GM12874 (cell line): ENCODE measurements around the gene RPL28.

Experiments
- TF ChIP-seq, protein P1 (sequence below): IDR thresholded peaks from 2 replicates; pipeline ENCODE4 v1.5.1; 2011; ENCODE audit warnings: low read depth, mild to moderate bottlenecking, control low read depth, low read length, moderate library complexity; ENCODE audit not compliant: insufficient read depth

The RPL28 gene

DNA sequence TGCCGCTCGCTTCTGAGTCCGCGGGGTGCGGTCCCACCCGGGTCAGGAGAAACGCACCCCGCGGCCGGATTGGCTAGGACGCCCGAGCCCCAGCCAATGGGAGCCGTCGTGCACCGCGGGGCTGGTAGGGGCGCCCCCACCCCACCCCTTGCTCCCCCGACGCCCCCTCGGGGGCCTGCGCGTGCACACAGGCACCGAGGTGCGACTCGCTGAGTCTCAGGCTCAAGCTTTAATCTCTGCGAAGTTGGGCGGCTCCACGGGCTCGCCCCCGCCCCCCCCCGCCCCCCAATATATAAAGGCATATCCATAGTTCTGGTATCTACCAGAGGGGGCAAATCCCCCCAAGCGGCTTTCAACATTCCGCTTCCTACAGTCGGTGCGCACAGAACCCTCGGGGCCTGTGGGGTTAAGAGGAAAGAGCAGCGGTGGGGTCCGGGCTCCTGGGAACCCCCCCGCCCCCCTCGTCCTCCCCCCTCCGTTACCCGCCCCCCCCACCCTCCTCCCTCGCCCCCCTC is 31.0 kb upstream of the RPL28 start, which contains the start of gene COX6B2:
COX6B2 (minus strand) TSS at position 22 of the 515 bp plus-strand sequence. CDS start 198 bp downstream, outside the sequence.
- TF ChIP-seq, protein P1, sequence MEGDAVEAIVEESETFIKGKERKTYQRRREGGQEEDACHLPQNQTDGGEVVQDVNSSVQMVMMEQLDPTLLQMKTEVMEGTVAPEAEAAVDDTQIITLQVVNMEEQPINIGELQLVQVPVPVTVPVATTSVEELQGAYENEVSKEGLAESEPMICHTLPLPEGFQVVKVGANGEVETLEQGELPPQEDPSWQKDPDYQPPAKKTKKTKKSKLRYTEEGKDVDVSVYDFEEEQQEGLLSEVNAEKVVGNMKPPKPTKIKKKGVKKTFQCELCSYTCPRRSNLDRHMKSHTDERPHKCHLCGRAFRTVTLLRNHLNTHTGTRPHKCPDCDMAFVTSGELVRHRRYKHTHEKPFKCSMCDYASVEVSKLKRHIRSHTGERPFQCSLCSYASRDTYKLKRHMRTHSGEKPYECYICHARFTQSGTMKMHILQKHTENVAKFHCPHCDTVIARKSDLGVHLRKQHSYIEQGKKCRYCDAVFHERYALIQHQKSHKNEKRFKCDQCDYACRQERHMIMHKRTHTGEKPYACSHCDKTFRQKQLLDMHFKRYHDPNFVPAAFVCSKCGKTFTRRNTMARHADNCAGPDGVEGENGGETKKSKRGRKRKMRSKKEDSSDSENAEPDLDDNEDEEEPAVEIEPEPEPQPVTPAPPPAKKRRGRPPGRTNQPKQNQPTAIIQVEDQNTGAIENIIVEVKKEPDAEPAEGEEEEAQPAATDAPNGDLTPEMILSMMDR, result no peak

DNA sequence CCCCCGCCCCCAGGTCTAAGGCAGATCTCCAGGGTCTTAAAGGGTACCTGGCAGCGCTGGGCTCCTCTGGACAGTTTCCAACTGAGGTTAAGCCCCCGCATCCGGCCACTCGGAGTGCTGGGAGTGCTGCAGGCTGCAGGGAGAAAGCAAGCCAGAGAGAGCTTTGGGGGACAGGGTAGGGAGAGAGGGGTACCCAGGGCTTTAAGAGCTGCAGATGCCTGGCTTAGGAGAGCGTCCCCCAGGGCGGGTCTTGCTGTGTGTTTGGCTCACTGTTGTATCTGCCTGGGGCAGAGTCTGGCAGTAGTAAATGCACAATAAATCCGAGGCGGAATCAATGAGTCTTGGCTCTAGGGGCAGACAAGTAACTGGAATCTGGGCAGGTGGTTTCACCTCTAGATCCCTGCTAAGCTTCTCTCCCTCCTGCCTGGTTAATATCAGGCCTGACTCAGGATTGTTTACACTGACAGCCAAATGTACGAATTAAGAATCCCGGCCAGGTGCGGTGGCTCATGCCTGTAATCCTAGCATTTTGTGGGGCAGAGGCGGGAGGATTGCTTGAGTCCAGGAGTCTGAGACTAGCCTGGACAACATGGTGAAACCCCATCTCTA is 30.4 kb upstream of the RPL28 start:
- TF ChIP-seq, protein P1, result no peak

DNA sequence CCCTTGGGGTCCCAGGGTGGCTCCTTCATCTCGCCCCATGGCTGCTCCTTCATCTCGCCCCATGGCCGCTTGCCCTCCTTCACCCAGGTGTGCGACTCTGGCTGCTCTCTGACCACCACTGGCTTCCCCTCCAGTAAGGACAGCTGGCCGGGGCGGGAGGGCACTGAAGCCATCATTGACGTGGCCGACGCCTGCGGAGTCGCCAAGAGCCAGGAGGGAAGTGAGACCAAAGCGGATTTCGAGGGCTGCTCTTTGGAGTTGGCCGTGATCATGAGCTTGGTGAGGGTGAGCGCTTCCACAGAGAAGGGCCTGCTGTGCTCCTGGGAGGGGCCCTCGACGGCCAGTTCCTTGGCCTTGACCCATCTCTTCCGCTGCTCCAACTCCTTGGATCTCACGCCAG is 27.2 kb upstream of the RPL28 start:
- TF ChIP-seq, protein P1, result no peak

DNA sequence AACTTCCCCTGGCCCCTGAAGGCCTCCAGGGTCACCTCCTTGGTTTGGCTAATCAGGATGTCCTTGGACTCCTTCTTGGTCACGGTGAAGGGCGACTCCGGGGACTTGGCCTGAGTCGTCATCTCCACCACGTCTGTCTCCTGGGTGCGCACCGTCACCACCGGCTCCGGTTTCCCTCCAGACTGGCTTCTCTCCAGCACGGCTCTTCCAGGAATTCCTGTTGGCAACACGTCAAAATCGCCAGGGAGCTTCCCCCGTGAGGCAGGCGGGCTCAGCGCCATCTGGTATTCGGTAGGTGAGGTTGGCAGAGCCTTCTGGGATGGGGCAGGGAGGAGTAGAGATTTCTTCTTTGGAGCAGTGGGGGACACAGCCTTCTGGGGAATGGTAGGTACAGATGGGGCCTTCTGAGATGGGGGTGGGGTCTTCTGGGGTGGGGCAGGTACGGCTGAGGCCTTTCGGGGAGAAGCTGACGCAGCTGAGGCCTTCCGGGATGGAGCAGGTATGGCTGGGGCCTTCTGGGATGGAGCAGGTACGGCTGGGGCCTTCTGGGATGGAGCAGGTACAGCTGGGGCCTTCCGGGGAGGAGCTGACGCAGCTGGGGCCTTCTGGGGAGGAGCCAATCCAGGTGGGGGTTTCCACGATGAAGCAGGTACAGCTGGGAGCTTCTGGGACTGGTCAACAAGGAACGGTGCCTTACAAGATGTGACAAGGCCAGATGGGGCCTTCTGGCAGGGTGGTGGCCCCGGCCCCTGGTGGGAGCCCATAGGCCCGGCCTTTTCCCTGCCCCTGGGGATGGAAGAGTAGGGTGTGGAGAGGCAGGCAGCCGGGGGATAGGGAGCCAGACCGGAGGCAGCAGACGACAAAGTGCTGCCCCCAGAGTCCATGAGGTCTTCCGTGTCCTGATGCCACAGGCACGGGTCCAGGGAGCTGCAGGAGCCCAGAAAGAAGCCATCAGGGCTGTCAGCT is 26.5 kb upstream of the RPL28 start:
- TF ChIP-seq, protein P1, result no peak

DNA sequence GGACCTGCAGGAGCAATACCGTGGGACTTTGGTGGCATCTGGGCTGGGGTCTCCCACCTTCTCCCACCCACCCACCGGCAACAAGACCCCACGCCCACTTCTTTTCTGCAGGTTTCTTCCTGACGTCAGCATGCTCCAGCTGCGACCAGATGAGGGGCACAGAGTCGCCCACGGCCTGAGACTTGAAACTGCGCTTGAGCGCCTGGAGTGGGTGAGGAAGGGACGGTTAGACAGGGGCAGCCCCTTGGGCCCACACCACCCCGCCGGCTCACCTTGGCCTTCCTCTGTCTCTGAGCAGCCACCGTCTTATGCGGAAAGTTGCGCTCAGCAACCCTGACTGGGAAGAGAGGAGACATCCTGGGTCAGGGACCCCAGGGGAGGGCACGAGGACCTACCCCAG is 24.8 kb upstream of the RPL28 start:
- TF ChIP-seq, protein P1, result no peak

DNA sequence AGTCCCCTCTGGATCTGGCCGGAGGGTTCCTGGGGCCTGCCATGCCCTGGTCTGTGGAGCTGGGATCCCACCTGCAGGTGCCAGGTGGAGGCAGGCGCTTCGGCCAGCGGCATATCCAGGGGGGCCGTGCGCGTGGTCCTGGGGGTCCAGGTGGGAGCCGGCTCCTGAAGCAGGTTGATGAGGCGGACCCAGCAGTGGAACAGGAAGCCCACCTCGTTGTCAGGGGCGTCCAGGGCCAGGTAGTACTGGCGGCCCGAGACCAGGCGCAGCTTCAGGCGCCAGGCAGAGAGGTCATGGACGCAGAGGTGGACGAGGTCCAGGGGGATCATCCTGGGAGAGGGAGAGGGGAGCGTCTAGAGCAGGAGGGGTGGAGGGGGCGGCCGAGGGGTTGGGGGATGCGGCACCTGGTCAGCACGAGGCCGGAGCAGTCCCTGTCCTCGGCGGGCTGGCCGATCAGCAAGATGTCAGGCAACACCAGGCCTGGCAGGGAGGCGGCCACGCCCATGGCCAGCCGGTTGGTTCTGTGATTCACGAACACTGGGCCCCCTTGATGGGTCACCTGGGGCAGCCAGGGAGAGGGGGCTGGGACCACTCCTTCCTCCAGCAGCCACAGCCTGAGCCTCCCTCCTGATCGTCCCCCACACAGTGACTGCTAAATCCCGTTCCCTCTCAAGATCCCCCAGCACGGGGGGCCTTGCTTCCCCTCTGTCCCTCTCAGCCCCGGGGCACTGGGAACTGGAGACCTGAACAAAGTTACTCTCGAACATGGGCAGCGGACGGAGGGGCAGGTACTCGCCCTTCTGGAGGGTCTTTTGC is 23.4 kb upstream of the RPL28 start:
- TF ChIP-seq, protein P1, result no peak
